ENCODE data around the gene NRL.

DNA sequence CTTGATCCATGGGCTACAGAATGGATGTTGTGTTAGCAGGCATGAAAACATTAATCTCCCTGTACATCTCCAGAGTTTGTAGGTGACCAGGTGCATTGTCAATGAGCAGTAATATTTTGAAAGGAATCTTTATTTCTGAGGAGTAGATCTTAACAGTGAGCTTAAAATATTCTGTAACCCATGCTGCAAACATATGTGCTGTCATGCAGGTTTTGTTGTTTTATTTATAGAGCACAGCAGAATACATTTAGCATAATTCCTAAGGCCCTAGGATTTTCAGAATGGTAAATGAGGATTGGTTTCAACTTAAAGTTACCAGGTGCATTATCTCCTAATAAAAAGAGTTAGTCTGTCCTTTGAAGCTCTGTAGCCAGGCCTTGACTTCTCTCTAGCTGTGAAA is 12.2 kb upstream of the NRL start:
- TF ChIP-seq, protein P1, sequence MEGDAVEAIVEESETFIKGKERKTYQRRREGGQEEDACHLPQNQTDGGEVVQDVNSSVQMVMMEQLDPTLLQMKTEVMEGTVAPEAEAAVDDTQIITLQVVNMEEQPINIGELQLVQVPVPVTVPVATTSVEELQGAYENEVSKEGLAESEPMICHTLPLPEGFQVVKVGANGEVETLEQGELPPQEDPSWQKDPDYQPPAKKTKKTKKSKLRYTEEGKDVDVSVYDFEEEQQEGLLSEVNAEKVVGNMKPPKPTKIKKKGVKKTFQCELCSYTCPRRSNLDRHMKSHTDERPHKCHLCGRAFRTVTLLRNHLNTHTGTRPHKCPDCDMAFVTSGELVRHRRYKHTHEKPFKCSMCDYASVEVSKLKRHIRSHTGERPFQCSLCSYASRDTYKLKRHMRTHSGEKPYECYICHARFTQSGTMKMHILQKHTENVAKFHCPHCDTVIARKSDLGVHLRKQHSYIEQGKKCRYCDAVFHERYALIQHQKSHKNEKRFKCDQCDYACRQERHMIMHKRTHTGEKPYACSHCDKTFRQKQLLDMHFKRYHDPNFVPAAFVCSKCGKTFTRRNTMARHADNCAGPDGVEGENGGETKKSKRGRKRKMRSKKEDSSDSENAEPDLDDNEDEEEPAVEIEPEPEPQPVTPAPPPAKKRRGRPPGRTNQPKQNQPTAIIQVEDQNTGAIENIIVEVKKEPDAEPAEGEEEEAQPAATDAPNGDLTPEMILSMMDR (conservative IDR thresholded peaks at IDR 0.05 in 1 of 2, IDR thresholded peaks at IDR 0.05 in 1 of 2; ENCODE audit: low read depth in 1 of 2, low read length in 2 of 2): no peak
- no peak for TF ChIP-seq EZH2 (IDR thresholded peaks at IDR 0.05; ENCODE audit: low read length, missing control alignments)

All from fibroblast of lung (primary cell).